Body of pancreas (tissue), 4 donors: ENCODE measurements around the gene DMBX1. TPM values are rescaled to one million over a fixed set of nuclear protein-coding genes. Genes with fewer than 3 reads are reported as not detected.

Source experiments
- ATAC-seq: fragments of 150-250 bp; one replicate; pipeline ENCODE4 v1.9.1; 2016
- DNase-seq, 4 donors: peaks; one replicate each; pipeline ENCODE4 v3.0.0-alpha.2; 2019
- H3K27ac ChIP-seq, 4 donors: fragments of 200-600 bp; sonication (generic); 1 replicate in 3 of 4; 2 replicates in 1 of 4; pipeline versions ENCODE4 v1.5.1 to v1.6.1; 2016 to 2019; ENCODE audit warnings: mild to moderate bottlenecking in 1 of 4, mixed read lengths in 1 of 4, moderate library complexity in 1 of 4
- H3K27me3 ChIP-seq, 2 donors: fragments of 200-600 bp; sonication (generic); one replicate each; pipeline ENCODE4 v1.6.0; 2016; ENCODE audit warnings: mild to moderate bottlenecking in 1 of 2
- H3K36me3 ChIP-seq, 2 donors: fragments of 200-600 bp; sonication (generic); replicated peaks in 1 of 2; 2 replicates each; pipeline ENCODE4 v1.5.1; 2016; ENCODE audit warnings: low read depth in 2 of 2; ENCODE audit not compliant: insufficient read depth in 1 of 2
- H3K4me1 ChIP-seq: fragments of 200-600 bp; sonication (generic); one replicate; pipeline ENCODE4 v1.6.0; 2016
- H3K4me3 ChIP-seq, 2 donors: fragments of 200-600 bp; sonication (generic); 1 replicate in 1 of 2; 2 replicates in 1 of 2; pipeline ENCODE4 v1.5.1; 2016 to 2019
- H3K9me3 ChIP-seq, 3 donors: fragments of 200-600 bp; sonication (generic); 1 replicate in 2 of 3; 2 replicates in 1 of 3; pipeline ENCODE4 v1.5.1; 2016
- CTCF ChIP-seq, 7 experiments: fragments of 450-650 bp in 4 of 7; fragments of 200-600 bp in 3 of 7; sonication (generic) in 3 of 7; IDR thresholded peaks; one replicate each; pipeline ENCODE4 v1.5.1; 2016 to 2019; ENCODE audit warnings: antibody characterized with exemption in 7 of 7
- POLR2A ChIP-seq, 3 donors: fragments of 450-650 bp; IDR thresholded peaks; one replicate each; pipeline ENCODE4 v1.6.1; 2016; ENCODE audit warnings: antibody characterized with exemption in 3 of 3, mild to moderate bottlenecking in 2 of 3
- WGBS, 2 donors: methylation state at CpG; one replicate each; pipeline ENCODE4 v1.1.5; 2017; 5-methylcytosine and 5-hydroxymethylcytosine counted together
- intact Hi-C: fragments of 100-400 bp; cut with DNase I; formaldehyde crosslinking; loops from one replicate; pipeline ENCODE4 v1.15.1; 2023
- total RNA-seq, 2 donors: library from RNA; depleted of rRNA; stranded (reverse); fragments of >200 nt; gene quantifications; one replicate each; pipeline ENCODE4 v1.1.0, GENCODE V29; 2016

Gene DMBX1
- total RNA-seq, 2 donors from 2014 or later: not detected

DNA sequence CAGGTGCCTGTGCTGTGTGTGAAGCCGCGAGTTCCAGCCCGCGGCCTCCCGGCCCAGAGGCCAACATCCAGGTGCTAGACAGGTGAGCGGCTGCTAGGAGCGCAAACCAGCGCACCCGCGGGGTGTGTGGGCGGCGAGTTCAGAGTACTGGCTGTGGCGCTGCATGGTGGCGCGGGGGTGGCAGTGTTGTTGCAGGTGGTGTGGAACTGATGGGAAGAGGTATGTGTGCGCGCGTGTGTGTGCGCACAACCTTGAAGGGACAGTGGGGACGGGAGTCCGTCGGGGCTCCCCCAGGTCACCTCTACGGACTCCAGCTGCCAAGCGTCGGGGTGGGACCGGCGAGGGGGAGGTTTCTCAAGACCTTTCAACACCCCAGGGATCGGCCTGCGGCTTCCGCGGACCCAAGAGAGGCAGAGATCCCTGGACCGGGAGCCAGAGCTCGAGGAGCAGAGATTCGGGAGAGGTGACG lies 433 bp upstream of the DMBX1 start:
- peak; percentile 22 for ATAC-seq
- H3K27ac ChIP-seq: no peak overlapping the region
- intact Hi-C loops: no loop called here
- H3K9me3 ChIP-seq: no peaks in the 10 kb centered on the region
- no peak overlapping the region for H3K4me3 ChIP-seq
- DNase-seq: peak in 1 of 4 donors; percentile 36
- peaks cover 6 to 43% of the 10 kb centered on the region in 2 donors for H3K27me3 ChIP-seq
- WGBS, 2 donors: 5% methylated on average over 33 of the region's 35 CpGs; no CpG with 5 or more reads in 1 of the 2 donors
- no peak for TF ChIP-seq POLR2A (IDR thresholded peaks at IDR 0.05)
- no peak for TF ChIP-seq CTCF (IDR thresholded peaks at IDR 0.05)
- peaks cover 24% of the 10 kb centered on the region for H3K4me1 ChIP-seq
- no peaks in the 10 kb centered on the region for H3K36me3 ChIP-seq

- DNase-seq (no peak), ATAC-seq (no peak)
- 4% methylated on average over 16 to 25 of the region's 25 CpGs for WGBS, 2 donors
- Histone ChIP-seq H3K27me3 (peaks cover 6 to 43% of the 10 kb centered on the region in 2 donors), H3K4me3 (no peak overlapping the region), H3K9me3 (no peaks in the 10 kb centered on the region), H3K27ac (no peak overlapping the region), H3K36me3 (no peaks in the 10 kb centered on the region), H3K4me1 (peaks cover 24% of the 10 kb centered on the region)
- TF ChIP-seq CTCF (IDR thresholded peaks at IDR 0.05) (no peak), POLR2A (IDR thresholded peaks at IDR 0.05) (no peak)
- intact Hi-C loops: no loop called here
Measured at GRCh38 chr1:46490406-46490655, 695 bp downstream of the DMBX1 start.

- H3K27me3 ChIP-seq: peaks cover 6 to 43% of the 10 kb centered on the region in 2 donors
- H3K4me3 ChIP-seq: no peak overlapping the region
Measured at GRCh38 chr1:46490656-46491442, 1.2 kb downstream of the DMBX1 start.

DNA sequence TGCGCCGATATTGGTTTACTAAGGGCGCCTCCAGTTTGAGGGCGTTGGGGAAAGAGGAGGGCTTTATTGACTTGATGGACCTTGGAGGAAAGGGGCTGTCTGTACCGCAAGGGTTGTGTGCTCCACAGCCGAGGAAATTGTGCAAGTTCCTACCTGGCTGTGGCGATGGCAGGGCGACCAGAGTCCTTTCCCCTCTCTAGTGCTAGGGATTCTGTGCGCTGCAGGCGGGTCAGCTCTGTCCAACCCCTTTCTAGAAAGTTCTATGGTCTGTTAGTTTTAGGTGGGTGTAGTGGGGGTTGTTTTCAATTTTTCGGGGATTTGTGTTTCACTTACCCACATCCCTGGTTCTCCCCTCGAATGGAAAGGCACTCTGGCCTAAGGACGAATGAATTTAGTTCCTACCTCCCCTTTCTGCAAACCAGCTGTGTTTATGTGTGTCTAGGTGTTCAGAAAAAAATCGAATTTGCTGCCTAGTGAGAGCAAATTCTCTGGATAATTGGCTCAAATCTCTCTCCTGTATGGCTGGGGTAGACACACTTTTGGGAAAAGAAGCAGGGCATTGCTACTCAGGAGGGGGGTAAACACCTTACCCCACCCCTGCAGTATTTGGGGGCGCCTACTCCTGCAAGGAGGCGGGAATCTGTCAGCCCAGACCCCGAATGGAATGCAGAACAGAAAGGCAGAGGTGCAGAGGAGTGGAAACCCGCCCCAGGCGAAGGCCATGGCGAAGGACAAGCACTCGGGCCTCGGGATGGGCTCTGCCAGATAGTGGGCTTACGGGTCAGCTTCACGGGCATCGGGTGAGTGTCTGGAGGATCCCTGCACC lies 2.0 kb downstream of the DMBX1 start:
- 26 to 36% methylated on average over 23 to 25 of the region's 25 CpGs for WGBS, 2 donors
- H3K4me1 ChIP-seq: peaks cover 24% of the 10 kb centered on the region
- H3K27me3 ChIP-seq: peaks cover 6 to 43% of the 10 kb centered on the region in 2 donors
- ATAC-seq (no peak), DNase-seq (no peak)
- no peak for TF ChIP-seq POLR2A (IDR thresholded peaks at IDR 0.05)
- no peak for TF ChIP-seq CTCF (IDR thresholded peaks at IDR 0.05)
- intact Hi-C loops: no loop called here
- H3K36me3 ChIP-seq: no peaks in the 10 kb centered on the region
- no peak overlapping the region for H3K27ac ChIP-seq
- no peaks in the 10 kb centered on the region for H3K9me3 ChIP-seq
- H3K4me3 ChIP-seq: no peak overlapping the region

More at GRCh38 chr1:46490656-46491442, 1.2 kb downstream of the DMBX1 start:
- H3K36me3 ChIP-seq: no peaks in the 10 kb centered on the region
- intact Hi-C loops: no loop called here
- no peak for TF ChIP-seq POLR2A (IDR thresholded peaks at IDR 0.05)
- no peak for TF ChIP-seq CTCF (IDR thresholded peaks at IDR 0.05)
- ATAC-seq: no peak
- H3K27ac ChIP-seq: no peak overlapping the region
- H3K9me3 ChIP-seq: no peaks in the 10 kb centered on the region
- DNase-seq: no peak
- H3K4me1 ChIP-seq: peaks cover 24% of the 10 kb centered on the region
- WGBS, 2 donors: 3 to 9% methylated on average over 16 to 50 of the region's 50 CpGs
